GM19438 (cell line): ENCODE results near the gene OR8D4.
"Not testable (repeated sequence)": the region's sequence is repeated elsewhere in the genome, so short reads cannot be mapped to it uniquely, and the experiment has no call there.

Experiments
- ATAC-seq: cut with Tn5 transposase; IDR thresholded peaks from one replicate; pipeline ENCODE4 v1.9.1; 2021; ENCODE audit warnings: low read depth; ENCODE audit not compliant: unreplicated experiment

The OR8D4 gene

GRCh38 chr11:123901867-123902266, at the start of gene OR8D4:
OR8D4 (plus strand) TSS chr11:123902167; CDS start chr11:123906432, 4,265 bp downstream.
- no peak for ATAC-seq

- ATAC-seq = no peak
These were observed 49.6 kb upstream of the OR8D4 start for GRCh38 chr11:123852321-123852720.

GRCh38 chr11:123853038-123853437, 48.9 kb upstream of the OR8D4 start:
- ATAC-seq = no peak

- no peak for ATAC-seq
These were observed 45.5 kb upstream of the OR8D4 start for GRCh38 chr11:123856444-123856843.

GRCh38 chr11:123859731-123860130, 42.2 kb upstream of the OR8D4 start:
- no peak for ATAC-seq

GRCh38 chr11:123865293-123865692, 36.7 kb upstream of the OR8D4 start:
- not testable (repeated sequence) for ATAC-seq

GRCh38 chr11:123867795-123868194, 34.2 kb upstream of the OR8D4 start:
- ATAC-seq = not testable (repeated sequence)

- no peak for ATAC-seq
These were observed 21.1 kb upstream of the OR8D4 start for GRCh38 chr11:123880912-123881311.

- no peak for ATAC-seq
These were observed 16.4 kb upstream of the OR8D4 start, which contains the start of gene TMEM225 for GRCh38 chr11:123885570-123885969. TMEM225 (minus strand) TSS chr11:123885670; CDS start chr11:123885425, 245 bp downstream.

GRCh38 chr11:123892031-123892430, 9.9 kb upstream of the OR8D4 start:
- ATAC-seq = no peak

GRCh38 chr11:123899792-123900191, 2.2 kb upstream of the OR8D4 start:
- no peak for ATAC-seq

- peak; percentile 68 for ATAC-seq
These were observed 2.0 kb downstream of the OR8D4 start for GRCh38 chr11:123903932-123904331.

- ATAC-seq = no peak
These were observed 3.0 kb downstream of the OR8D4 start for GRCh38 chr11:123904932-123905331.

GRCh38 chr11:123905826-123906225, 3.9 kb downstream of the OR8D4 start:
- ATAC-seq = no peak

GRCh38 chr11:123920943-123921342, 19.0 kb downstream of the OR8D4 start:
- no peak for ATAC-seq

- no peak for ATAC-seq
These were observed 22.1 kb downstream of the OR8D4 start for GRCh38 chr11:123924027-123924426.

GRCh38 chr11:123939317-123939716, 37.4 kb downstream of the OR8D4 start, which contains the start of gene OR4D5:
OR4D5 (plus strand) TSS chr11:123939617; CDS start chr11:123939617, 0 bp downstream.
- no peak for ATAC-seq

GRCh38 chr11:123942413-123942812, 40.4 kb downstream of the OR8D4 start:
- ATAC-seq = no peak

GRCh38 chr11:123943738-123944137, 41.8 kb downstream of the OR8D4 start, which contains the start of gene OR6T1:
OR6T1 (minus strand) TSS chr11:123943838; CDS start chr11:123943838, 0 bp downstream.
- ATAC-seq = no peak

- no peak for ATAC-seq
These were observed 43.2 kb downstream of the OR8D4 start for GRCh38 chr11:123945132-123945531.

- no peak for ATAC-seq
These were observed 54.8 kb downstream of the OR8D4 start for GRCh38 chr11:123956752-123957151.
